Left hindlimb (tissue), 1 donor: ENCODE data around the gene FASN.

Source experiments
- DNase-seq: peaks from one replicate; pipeline ENCODE4 v3.0.0-alpha.2; 2018

The FASN gene

DNA sequence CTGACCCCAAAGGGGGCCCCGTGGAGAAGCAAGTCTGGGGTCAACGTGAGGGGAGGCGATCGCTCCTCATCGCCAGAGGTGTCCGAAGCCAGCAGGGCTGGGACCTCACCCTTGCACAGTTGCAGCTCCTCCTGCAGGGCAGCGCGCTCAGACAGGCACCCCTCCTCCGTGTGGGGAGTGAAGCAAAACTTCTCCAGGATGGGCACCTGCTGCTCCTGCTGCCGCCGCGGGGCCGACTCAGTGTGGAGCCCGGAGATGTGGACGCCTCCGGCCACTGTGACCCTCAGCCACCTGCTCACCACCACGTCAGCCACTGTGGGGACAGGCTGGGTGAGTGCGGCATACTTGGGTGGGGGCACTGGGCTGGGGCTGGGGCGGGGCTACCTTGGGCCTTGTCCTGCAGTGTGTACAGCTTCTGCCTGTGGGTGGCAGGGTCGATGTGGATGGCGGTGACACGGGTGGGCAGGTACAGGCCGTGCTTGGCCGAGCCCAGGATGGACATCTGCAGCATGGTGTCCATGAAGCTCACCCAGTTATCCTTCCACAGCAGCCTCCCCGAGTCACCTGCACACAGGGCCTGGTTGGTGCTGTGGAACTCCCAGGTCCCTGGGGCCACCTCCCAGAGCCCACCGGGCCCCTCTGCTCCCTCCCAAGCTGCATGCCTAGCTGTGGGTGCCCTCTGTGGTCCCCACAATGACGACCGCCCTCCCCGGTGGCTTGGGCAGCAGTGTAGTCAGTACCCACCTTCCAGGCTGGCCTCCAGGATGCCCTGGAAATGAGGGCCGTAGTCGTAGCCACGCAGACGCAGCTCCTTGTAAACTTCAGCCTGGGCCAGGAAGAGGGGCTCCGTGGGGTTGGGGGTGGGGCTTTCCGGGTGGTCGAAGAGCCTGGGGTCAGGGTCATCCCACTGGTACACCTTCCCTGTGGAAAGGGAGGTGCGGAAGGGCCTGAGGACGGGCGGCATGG, 10.8 kb downstream of the FASN start:
- DNase-seq, result peak; percentile 26

DNA sequence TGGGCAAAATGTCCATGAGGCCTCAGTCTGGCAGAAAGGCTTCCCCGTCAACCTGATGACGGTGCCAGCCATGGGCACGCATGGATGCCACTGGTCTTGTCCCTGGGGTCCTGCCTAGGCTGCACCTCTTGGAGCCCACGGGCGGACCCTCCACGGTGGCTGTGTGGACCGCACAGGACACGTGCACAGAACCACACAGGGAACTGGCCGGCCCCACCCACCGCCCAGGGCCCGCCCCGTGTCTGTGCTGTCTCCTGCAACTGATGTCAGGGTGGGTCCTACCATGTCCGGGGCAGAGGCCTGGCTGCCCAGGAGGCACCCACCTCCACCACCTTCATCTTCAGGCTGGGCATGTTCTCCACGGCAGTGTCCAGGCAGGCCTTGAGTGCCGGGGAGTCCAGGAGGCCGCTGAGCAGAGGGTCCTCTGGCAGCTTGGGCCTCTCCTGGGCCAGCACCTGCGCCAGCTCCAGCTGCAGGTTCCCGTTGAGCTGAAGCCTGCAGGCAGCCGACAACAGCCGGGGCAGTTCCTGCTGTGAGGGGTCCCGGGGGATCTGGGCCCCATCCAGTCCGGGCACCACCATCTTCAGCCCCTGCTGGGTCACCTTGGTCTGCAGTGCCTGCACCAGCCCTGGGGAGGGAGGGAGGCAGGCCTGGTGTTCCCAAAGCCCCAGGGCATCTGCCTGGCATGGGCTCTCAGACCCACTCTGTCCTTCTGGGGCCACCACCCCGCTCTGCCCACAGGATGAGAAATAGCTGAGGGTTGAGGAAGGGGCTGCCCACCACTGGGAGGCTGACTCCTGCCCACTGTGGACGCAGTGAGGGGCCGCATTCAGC, 11.9 kb downstream of the FASN start:
- DNase-seq, result peak; percentile 34

DNA sequence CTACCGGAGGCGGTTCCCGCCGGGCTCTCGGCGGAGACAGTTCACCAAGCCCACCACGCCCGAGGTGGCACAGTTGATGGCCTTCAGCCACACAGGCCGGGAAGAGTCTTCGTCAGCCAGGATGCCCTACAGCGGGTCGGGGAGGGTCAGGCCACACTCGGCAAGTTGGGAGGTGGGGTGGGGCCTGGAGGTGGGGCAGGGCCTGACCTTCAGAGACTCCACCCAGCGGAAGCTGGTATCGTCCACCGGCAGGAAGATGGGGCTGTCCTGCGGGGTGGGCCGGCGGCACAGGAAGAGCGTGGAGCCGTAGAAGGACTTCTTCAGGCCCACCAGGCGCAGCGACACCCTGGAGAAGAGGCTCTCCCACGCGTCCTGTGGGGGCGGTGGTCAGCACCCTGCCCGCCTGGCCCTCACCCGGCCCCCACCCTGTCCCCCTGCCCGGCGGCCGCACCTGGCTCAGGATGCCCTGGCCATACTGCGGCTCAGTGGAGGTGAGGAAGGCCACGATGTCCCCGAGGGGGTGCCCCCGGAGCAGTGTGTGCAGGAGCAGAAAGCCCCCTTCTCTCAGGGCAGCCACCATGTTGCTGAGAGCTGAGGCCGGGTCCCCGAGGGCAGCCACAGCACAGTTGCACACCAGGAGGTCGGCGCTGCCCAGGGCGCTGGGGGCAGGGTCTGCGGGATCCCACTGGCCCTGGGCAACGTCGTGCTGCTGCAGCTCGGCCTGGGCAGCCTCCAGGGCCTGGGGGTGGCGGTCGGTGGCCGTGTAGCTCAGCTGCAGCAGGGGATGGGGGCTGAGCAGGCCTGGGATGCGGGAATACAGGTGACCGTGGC, 12.8 kb downstream of the FASN start:
- no peak for DNase-seq

DNA sequence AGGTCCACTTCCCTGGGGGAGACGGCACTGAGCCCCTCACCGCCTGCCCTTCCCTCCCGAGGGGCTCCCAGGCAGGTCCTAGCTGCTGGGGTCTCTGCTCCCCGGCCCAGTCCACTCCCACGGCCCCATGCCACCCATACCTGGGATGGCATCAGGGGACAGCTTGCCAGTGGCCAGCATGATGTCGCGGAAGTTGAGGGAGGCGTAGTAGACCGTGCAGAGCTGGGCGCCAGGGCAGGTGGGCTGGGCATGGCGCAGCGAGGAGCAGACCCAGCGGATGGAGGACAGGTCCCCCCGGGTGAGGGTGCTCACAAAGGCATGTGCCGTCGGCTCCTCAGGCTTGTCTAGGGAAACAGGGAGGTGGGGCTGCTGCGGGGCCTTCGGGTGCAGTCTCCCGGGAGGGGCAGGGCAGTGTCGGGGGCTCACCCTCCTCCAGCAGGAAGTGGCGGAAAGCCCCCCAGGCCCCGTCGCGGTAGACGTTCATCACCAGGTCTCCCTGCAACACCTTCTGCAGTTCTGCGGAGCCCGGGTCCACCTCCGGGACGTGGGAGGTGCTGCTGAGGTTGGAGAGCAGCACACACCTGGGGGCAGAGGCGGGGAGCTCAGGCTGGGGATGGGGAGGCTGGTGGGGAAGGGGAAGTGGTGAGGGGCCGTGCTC, 13.5 kb downstream of the FASN start:
- no peak for DNase-seq

DNA sequence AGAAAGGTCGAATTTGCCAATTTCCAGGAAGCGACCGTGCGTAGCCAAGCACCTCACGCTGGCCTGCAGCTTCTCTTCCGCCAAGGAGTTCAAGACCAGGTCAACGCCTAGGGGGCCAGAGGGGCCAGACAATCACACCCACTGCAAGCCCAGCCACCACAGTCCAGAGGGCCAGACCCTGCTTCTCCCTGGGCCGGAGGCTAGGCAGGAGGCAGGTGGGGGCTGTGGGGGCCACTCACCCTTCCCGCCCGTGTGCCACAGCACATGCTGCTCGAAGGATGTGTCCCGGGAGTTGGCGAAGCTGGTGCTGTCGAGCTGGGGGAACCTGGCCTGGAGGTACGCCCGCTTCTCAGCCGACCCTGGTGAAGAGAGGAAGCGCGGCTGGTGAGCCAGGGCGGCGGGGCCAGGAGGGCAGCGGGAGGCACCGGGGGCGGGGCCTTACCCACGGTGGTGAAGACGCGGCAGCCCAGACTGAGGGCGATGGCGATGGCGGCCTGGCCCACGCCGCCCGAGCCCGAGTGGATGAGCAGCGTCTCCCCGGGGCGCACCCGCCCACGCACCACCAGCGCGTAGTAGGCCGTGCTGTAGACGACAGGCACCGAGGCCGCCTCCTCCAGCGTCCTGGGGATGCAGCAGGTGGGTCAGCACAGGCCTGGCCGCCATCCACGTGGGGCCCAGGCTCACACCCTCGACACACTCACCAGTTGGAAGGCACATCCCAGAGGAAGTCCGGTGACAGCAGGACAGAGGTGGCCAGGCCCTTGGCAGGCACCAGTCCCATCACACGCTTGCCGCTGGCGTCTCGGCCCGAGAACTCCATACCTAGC, 14.3 kb downstream of the FASN start:
- no peak for DNase-seq

DNA sequence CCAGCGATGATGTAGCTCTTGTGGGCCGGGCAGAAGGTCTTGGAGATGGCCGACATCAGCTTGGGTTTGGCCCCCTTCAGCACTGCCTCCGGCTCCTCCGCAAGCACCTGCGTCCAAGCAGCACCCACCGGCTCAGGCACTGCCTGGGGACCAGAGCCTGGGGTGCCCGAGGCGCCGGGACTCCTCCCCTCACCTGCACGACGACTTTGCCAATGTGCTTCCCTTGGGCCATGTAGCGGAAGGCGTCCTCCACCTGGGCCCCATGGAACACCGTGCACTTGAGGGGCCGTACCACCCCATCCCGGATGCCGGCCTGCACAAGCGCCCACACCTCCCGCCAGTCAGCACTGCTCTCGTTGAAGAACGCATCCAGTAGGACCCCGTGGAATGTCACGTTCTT, 15.0 kb downstream of the FASN start:
- no peak for DNase-seq

DNA sequence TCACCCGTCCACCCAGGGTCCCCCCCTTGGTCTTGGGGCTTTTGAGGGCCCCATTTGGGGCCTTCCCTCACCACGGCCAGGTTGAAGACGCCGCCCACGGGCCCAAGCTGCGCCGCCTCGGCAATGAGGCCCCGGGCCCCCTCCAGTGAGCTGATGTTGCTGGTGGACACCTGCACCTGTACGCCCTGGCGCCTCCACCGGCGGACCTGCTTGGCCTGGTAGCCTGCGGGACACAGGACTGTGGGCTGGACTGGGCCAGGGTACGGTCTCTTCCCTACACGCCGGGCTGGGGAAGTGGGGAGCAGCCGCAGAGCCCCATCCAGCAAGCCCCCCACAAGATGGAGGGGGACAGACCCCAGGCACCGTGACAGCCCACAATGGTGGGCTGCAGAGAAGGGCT, 15.6 kb downstream of the FASN start:
- DNase-seq, result no peak

DNA sequence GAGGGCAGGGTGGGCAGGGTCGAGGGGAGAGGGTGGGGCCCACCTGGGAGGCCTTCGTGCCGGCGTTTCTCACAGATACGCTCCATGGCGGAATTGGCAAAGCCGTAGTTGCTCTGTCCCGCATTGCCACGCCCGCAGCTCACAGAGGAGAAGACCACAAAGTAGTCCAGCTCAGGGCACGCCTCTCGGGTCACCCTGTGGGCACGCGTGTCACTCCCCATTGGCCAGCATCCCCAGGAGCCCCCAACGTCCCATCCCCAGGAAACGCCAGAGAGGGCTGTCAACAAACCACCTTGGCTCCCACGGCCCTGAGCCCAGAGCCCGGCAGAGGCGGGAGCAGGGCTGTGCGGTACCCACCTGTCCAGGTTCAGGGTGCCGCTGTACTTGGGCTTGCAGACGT, 16.1 kb downstream of the FASN start:
- DNase-seq, result no peak

DNA sequence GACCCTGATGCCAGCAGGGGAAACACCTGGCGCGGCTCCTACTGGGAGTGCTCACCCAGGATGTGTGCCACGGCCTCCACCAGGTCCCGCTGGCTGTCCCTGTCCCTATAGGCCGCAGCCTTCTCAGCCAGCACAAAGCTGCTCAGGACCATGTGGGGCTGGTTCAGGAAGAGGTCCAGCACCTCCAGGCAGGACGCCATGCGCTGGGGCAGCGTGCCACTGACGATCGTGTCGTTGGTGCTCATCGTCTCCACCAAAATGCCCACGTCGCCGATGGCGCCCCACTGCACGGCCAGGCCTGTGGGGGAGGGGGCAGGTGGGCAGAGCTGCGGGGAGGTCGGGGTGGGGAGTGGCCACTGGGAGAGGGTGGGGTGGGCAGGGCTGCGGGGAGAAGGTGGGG, 16.5 kb downstream of the FASN start:
- no peak for DNase-seq

DNA sequence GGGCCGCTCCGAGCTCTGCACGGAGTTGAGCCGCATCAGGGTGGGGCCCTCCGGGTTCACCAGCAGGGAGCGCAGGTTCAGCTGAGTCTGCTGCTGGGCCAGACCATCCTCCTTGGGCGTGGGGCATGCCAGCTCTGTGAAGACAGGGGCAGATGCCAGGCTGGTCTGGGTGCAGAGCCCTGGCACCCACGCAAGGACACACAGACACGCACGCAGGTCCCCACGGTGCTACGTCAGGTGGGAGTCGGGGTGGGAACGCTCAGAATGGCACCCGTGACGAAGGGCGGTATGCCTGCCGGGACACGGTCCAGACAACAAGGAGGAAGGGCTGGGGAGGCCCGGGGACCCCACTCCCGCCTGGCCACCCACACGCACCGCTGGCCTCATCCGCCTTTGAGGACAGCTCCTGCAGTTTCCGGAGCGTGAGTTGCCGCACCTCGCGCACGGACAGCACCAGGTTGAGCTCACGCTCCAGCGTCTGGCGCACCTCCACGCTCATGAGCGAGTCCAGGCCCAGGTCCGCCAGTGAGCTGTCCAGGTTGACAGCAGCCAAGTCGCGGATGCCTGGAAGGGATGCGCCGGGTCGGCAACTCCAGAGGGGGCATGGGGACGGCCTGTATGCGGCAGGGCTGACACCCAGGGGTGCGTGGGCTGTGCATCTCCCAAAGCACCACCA, 17.1 kb downstream of the FASN start:
- DNase-seq, result no peak

DNA sequence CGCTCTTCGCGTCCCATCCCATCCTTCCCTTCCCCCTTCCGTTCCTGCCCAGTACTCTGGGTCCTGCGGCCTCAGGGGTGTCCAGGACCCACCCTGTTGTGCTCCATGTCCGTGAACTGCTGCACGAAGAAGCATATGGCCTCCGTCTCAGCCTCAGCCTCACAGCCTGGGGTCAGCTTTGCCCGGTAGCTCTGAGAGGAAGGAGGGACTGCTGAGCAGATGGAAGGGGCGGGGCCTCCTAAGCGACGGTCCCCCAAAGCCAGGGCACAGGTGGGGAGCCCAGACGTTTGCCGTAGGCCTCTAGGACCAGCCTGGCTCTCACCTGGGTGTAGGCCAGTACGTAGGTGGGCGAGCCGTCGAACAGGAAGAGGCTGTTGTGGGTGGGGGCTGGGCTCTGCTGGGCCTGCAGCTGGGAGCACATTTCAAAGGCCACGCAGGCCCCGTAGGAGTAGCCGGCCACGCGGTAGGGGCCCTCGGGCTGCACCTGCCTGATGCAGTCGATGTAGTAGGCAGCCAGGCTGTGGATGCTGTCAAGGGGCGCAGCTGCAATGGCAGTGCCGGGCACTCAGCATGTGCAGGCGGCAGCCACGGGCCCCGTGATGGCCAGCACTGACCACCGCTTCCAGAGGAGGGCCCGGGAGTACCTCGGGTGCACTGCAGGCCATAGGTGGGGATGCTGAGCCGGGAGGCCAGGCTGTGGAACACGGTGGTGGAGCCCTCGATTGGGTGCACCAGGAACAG, 17.8 kb downstream of the FASN start:
- DNase-seq, result no peak

DNA sequence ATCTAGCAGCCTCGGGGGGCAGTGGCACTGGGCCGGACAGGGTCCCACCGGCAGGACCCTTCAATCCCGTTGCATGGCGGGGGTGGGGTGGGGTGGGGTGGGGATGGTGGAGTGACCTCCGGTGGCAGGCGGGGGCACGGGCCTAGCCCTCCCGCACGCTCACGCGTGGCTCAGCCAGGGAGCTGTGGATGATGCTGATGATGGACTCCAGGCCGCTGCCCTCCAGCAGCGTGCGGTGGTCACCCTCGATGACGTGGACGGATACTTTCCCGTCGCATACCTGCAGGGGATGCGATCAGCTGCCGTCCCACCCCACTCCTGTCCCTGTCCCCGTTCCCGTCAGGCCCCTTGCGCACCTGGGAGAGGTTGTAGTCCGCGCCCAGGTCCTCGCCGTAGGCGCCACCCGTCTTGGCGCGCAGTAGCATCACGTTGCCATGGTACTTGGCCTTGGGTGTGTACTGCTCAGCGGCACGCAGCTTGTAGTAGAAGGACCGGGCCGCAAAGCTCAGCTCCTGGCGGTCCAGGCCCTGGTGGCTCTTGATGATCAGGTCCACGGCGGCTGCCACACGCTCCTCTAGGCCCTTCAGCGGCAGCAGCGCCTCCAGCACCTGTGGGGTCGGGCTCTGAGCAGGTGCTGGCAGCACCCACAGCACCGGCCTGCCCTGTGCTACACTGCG, 18.9 kb downstream of the FASN start:
- DNase-seq, result no peak

DNA sequence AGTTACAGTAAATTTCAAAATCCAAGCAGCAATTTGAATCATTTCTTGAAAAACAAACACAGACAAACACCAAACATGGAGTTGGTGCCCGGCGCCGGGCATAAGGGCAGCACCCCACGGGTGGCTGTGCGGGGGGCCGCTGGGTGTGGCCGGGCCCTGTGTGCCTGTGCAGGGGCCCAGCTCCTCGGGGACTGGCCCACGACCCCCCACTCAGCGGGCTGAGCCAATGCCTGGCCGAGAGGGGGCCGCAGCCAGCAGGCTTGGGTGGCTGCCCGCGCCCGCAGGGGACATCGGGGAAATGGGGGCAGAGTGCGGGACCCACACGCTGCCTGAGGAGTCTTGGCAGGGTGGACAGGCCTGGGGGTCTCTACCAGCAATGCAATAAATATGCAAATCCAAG, 19.6 kb downstream of the FASN start:
- no peak for DNase-seq

DNA sequence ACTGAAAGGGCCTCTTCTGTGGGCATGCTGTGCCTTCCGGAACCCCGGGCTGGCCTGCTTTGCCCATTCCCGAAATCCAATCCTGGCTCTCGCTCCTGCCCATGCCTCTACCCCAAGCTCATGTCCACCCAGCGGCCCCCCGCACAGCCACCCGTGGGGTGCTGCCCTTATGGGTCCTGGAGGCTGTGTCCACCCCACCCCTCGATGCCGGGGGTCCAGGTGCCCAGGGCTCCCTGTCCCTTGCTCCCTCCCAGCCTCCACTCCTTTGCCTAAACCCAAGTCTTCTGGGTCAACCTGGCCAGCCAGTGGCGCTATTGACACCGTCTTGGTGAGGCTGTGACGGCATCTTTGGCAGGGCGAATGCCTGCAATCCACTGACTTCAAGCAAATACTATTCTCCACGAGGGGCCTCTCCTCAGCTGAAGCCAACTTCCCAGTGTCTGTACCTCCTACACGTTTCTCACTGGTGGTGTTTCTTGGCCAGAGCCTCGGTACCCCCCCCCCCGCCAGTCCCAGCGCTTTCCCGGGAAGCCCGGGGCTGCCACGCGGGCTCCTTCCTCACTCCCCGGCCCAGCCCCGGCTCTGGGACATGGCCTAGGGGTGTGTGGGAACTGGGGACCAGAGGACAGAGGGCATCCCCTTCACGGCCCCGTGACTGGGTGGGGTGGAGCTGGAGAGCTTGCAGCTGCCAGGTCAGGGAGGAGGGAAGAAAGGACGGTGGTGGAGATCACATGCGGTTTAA, 20.2 kb downstream of the FASN start:
- no peak for DNase-seq

DNA sequence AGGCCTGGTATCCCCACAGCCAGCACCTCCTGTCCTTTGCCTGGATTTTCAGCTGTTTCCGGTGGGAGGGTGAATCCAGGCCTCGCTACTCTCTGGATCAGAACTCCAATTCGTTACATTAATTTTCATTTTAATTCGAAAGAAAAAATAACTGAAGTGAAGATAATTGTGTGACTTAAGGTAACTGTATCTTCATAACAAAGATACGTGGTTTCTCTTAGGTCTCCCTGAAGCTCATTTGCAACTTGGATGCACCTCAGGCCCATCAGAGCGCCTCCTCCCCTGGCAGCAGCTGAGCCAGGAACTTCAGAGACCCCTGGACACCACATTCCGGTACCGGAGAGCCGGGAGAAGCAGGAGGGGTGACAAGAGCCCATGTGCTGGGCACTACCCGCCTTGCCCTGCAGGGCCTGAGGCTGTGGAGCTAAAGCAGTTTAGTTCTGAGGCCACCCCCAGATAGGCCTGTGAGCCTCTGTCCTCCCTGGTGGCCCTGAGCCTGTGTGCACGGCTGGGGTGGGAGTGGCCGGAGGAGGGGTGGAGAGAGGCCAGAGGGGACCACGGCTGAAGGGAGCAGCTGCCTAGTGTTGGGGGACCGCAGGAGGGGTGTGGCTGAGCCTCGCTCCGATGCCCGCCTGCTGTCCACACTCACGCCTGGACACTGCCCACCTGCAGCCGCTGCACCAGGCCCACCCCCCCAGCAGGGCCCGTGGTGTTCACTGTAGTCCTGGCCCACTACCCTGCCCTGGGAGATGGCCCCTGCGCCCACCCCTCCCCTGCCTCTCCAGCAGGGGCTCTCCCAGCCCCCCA, 21.0 kb downstream of the FASN start:
- no peak for DNase-seq

DNA sequence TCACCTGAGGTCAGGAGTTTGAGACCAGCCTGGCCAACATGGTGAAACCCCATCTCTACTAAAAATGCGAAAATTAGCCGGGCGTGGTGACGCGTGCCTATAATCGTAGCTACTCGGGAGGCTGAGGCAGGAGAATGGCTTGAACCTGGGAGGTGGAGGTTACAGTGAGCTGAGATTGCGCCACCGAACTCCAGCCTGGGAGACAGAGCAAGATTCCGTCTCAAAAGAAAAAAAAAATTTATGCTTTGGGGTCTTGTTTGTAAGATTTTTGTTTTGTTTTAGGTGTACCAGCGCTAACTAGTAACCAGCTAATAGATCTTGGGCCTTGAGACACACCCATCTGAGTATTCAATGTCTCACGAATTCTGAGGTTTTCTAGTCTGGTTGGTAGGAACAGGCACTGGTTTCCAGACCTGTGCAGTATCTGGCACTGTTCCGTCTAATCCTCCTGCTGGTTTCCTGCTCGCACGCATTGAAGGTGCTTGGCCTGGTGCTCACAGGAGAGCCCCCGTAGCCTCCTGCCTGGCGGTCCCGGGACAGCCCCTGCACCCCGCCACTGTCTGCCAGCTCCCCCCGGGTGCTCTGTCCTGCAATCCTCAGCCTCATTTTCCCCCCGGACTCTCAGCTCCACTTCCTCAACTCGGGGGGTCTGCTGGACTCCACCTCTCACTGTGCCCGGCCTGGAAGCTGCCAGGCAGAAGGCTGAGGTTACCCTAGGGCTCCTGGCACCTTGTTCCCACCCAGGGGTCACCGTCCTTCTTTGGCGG, 21.8 kb downstream of the FASN start:
- no peak for DNase-seq

DNA sequence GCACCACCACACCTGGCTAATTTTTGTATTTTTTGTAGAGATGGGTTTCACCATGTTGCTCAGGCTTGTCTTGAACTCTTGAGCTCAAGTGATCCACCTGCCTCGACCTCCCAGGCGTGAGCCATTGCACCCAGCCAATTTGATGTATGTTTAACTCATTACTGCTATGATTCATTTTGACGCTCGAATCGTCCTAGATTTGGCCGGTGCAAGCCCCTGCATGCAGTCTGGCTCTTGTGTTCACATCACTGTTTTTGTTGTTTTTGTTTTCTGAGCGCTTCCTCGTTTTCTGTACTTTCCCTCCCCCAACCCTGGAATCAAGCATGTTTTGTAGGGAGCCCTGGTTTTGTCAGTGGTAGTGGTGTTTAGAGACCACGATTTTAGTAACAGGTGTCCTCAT, 24.6 kb downstream of the FASN start:
- DNase-seq, result no peak
